OCI-LY3 (cell line): ENCODE measurements around the gene RPS14.

ENCODE experiments used
- CTCF ChIP-seq: fragments of 200-600, 300-600 bp; sonication (generic); IDR thresholded peaks from 2 replicates; pipeline ENCODE4 v1.5.1; 2014; ENCODE audit warnings: antibody characterized with exemption, low read length, low read depth
- EZH2phosphoT487 ChIP-seq: fragments of 200-600 bp; shearing (Covaris generic); IDR thresholded peaks from 2 replicates; pipeline ENCODE4 v1.6.1; 2018; ENCODE audit warnings: antibody characterized with exemption, mixed run types, low read depth

- TF ChIP-seq CTCF (peak; percentile 40), EZH2phosphoT487 (no peak)
Observed at GRCh38 chr5:150487199-150488061, 37.9 kb upstream of the RPS14 start.
